SK-N-SH (cell line): ENCODE measurements around the gene RAMP3. TPM values are rescaled to one million over a fixed set of nuclear protein-coding genes. Genes with fewer than 3 reads are reported as not detected.

ENCODE experiments used
- CTCF ChIA-PET: fragments of 300-600, 350-600 bp; formaldehyde crosslinking; extraction: SDS; loops from one replicate; lab custom pipeline; 2021; lab: Yijun Ruan, JAX
- POLR2A ChIA-PET: fragments of 350-600 bp; sonication (Branson Sonifier 250); formaldehyde crosslinking; extraction: SDS; loops from one replicate; lab custom pipeline; 2020; ENCODE audit warnings: antibody characterized with exemption, inconsistent platforms; lab: Yijun Ruan, JAX
- DNase-seq: peaks from one replicate; pipeline ENCODE4 v3.0.0; 2012
- H2AFZ ChIP-seq: fragments of 200-600 bp; sonication (generic); 2 replicates; pipeline ENCODE4 v1.8.1; 2016; ENCODE audit warnings: antibody characterized with exemption, mild to moderate bottlenecking, low read depth
- H3F3A ChIP-seq: fragments of 200-600 bp; sonication (generic); replicated peaks from 2 replicates; pipeline ENCODE3; 2016; ENCODE audit warnings: antibody characterized with exemption, mild to moderate bottlenecking; ENCODE audit not compliant: insufficient read depth
- H3K27ac ChIP-seq, 2 experiments: fragments of 200-500 bp in 1 of 2; fragments of 200-600 bp in 1 of 2; sonication (Bioruptor generic) in 1 of 2; sonication (generic), shearing (Covaris generic) in 1 of 2; 2 replicates each; pipeline versions ENCODE4 v1.5.1 to v1.6.1; 2014 to 2016; ENCODE audit warnings: low read depth in 2 of 2, inconsistent platforms in 1 of 2, low read length in 1 of 2, mild to moderate bottlenecking in 1 of 2, mixed read lengths in 1 of 2
- H3K27me3 ChIP-seq: fragments of 200-600 bp; sonication (generic), shearing (Covaris generic); 2 replicates; pipeline ENCODE4 v1.6.1; 2016; ENCODE audit warnings: mixed run types; ENCODE audit not compliant: insufficient read depth
- H3K36me3 ChIP-seq, 2 experiments: fragments of 200-500 bp in 1 of 2; fragments of 200-600 bp in 1 of 2; sonication (Bioruptor generic) in 1 of 2; sonication (generic) in 1 of 2; replicated peaks in 1 of 2; 2 replicates each; pipeline versions ENCODE3 to v1.5.1; 2014 to 2016; ENCODE audit warnings: low read length in 1 of 2, mild to moderate bottlenecking in 1 of 2; ENCODE audit not compliant: insufficient read depth in 2 of 2, control insufficient read depth in 1 of 2
- H3K4me1 ChIP-seq, 2 experiments: fragments of 200-500 bp in 1 of 2; fragments of 200-600 bp in 1 of 2; sonication (Bioruptor generic) in 1 of 2; sonication (generic), shearing (Covaris generic) in 1 of 2; 2 replicates each; pipeline versions ENCODE4 v1.5.1 to v1.6.1; 2014 to 2016; ENCODE audit warnings: low read depth in 1 of 2, low read length in 1 of 2, mixed run types in 1 of 2; ENCODE audit not compliant: insufficient read depth in 2 of 2, control insufficient read depth in 1 of 2
- H3K4me2 ChIP-seq: fragments of 200-600 bp; sonication (generic), shearing (Covaris generic); 2 replicates; pipeline ENCODE4 v1.6.1; 2017; ENCODE audit warnings: mixed run types
- H3K4me3 ChIP-seq, 2 experiments: fragments of 200-500 bp in 1 of 2; fragments of 200-600 bp in 1 of 2; sonication (Bioruptor generic) in 1 of 2; sonication (generic), shearing (Covaris generic) in 1 of 2; 2 replicates each; pipeline versions ENCODE4 v1.5.1 to v1.8.1; 2014 to 2016; ENCODE audit warnings: low read depth in 2 of 2, inconsistent platforms in 1 of 2, low read length in 1 of 2, mild to moderate bottlenecking in 1 of 2, mixed read lengths in 1 of 2, moderate library complexity in 1 of 2
- H3K79me2 ChIP-seq: fragments of 200-600 bp; sonication (generic); 2 replicates; pipeline ENCODE4 v1.8.1; 2017; ENCODE audit warnings: mild to moderate bottlenecking; ENCODE audit not compliant: insufficient read depth
- H3K9ac ChIP-seq: fragments of 200-600 bp; sonication (generic); 2 replicates; pipeline ENCODE4 v1.6.1; 2017; ENCODE audit warnings: mixed run types
- H3K9me2 ChIP-seq: fragments of 200-600 bp; sonication (generic); 2 replicates; pipeline ENCODE4 v1.6.1; 2017; ENCODE audit warnings: mixed run types
- H3K9me3 ChIP-seq: fragments of 200-600 bp; sonication (generic); 2 replicates; pipeline ENCODE4 v1.6.1; 2017; ENCODE audit warnings: mixed run types, mild to moderate bottlenecking, moderate library complexity
- H4K20me1 ChIP-seq: fragments of 200-600 bp; sonication (generic); 2 replicates; pipeline ENCODE4 v1.6.1; 2017; ENCODE audit warnings: mild to moderate bottlenecking, mixed run types; ENCODE audit not compliant: insufficient read depth
- CHD2 ChIP-seq: fragments of 150-350 bp; IDR thresholded peaks from 2 replicates; pipeline ENCODE4 v1.6.1; 2018; ENCODE audit warnings: low read length; ENCODE audit not compliant: partially characterized antibody
- GABPA ChIP-seq: IDR thresholded peaks from 2 replicates; pipeline ENCODE4 v1.4.0; 2012; ENCODE audit warnings: low read depth, mild to moderate bottlenecking
- IRF3 ChIP-seq: fragments of 150-350 bp; IDR thresholded peaks from 2 replicates; pipeline ENCODE4 v1.6.1; 2016; ENCODE audit warnings: mild to moderate bottlenecking, low read depth, low read length
- NFIC ChIP-seq: IDR thresholded peaks from 2 replicates; pipeline ENCODE4 v1.4.0; 2012; ENCODE audit warnings: borderline replicate concordance
- RAD21 ChIP-seq: IDR thresholded peaks from 2 replicates; pipeline ENCODE4 v1.6.1; 2012; ENCODE audit warnings: mild to moderate bottlenecking, low read length
- RCOR1 ChIP-seq: fragments of 150-350 bp; IDR thresholded peaks from 2 replicates; pipeline ENCODE4 v1.6.1; 2017; ENCODE audit warnings: antibody characterized with exemption, low read length
- SIN3A ChIP-seq: IDR thresholded peaks from 2 replicates; pipeline ENCODE4 v1.6.1; 2012; ENCODE audit warnings: low read depth, mild to moderate bottlenecking, low read length, moderate library complexity, borderline replicate concordance
- SMC3 ChIP-seq: IDR thresholded peaks from 2 replicates; pipeline ENCODE4 v1.6.1; 2012; ENCODE audit warnings: low read depth, low read length, improper control_type of control experiment
- WGBS: methylation state at CpG from one replicate; pipeline ENCODE4 v1.1.6; 2017; ENCODE audit warnings: low lambda C conversion rate; 5-methylcytosine and 5-hydroxymethylcytosine counted together
- polyA plus RNA-seq, 3 experiments: library from polyadenylated mRNA; depleted of rRNA; stranded (reverse); fragments of >200 nt; gene quantifications; 2 replicates each; pipeline ENCODE4 v1.2.3, GENCODE V29; 2012
- TF ChIP-seq, protein P1 (sequence below): fragments of 200-600 bp; sonication (generic); IDR thresholded peaks from 2 replicates; pipeline ENCODE4 v1.6.1; 2017; ENCODE audit warnings: antibody characterized with exemption, mild to moderate bottlenecking, moderate library complexity
- TF ChIP-seq, protein P2 (sequence below): IDR thresholded peaks from 2 replicates; pipeline ENCODE4 v1.4.0; 2012; ENCODE audit warnings: low read depth, borderline replicate concordance
- TF ChIP-seq, protein P3 (sequence below): IDR thresholded peaks from 2 replicates; pipeline ENCODE4 v1.4.0; 2012; ENCODE audit warnings: low read depth, borderline replicate concordance

Gene RAMP3
- polyA plus RNA-seq, 1 of the 3 experiments (the other 2 are of a cell fraction) = not detected

GRCh38 chr7:45133877-45134276 is 23.7 kb upstream of the RAMP3 start:
- no peak for TF ChIP-seq GABPA
- H3K79me2 ChIP-seq = no peaks in the 10 kb centered on the region
- H3K9me3 ChIP-seq = no peaks in the 10 kb centered on the region
- H4K20me1 ChIP-seq = no peaks in the 10 kb centered on the region
- no peak overlapping the region for H3K27ac ChIP-seq
- no peak overlapping the region for H3K4me2 ChIP-seq
- no peak overlapping the region for H3K4me3 ChIP-seq
- ChIA-PET POLR2A (no interaction called here), CTCF (interaction anchor here (1.0 to 6.6 kb wide), 7 partner anchors 14 to 286 kb away, joined by 3 to 149 read pairs (median 11); partner anchors contain the start of gene TBRG4)
- H3K27me3 ChIP-seq = peaks cover 9% of the 10 kb centered on the region; the same call in 1 of the 2 replicates
- 76% methylated on average over 6 of the region's 7 CpGs for WGBS
- H3K36me3 ChIP-seq = no peaks in the 10 kb centered on the region
- DNase-seq = no peak
- H3K9me2 ChIP-seq = no peaks in the 10 kb centered on the region
- no peak overlapping the region for H3K9ac ChIP-seq
- no peaks in the 10 kb centered on the region for H3F3A ChIP-seq
- no peaks in the 10 kb centered on the region for H3K4me1 ChIP-seq
- no peak overlapping the region for H2AFZ ChIP-seq

GRCh38 chr7:45136106-45137060 is 21.2 kb upstream of the RAMP3 start:
- no peaks in the 10 kb centered on the region for H3K9me3 ChIP-seq
- H3K27me3 ChIP-seq = peaks cover 9% of the 10 kb centered on the region; the same call in 1 of the 2 replicates
- peak; percentile 86 for DNase-seq
- H3K9me2 ChIP-seq = no peaks in the 10 kb centered on the region
- H3K79me2 ChIP-seq = no peaks in the 10 kb centered on the region
- H4K20me1 ChIP-seq = no peaks in the 10 kb centered on the region
- H3F3A ChIP-seq = no peaks in the 10 kb centered on the region
- TF ChIP-seq IRF3 (0 out of 2 replicates have a peak, but pooled peaks have one; percentile 2), RAD21 (peak; percentile 100), SMC3 (peak; percentile 94), SIN3A (no peak), NFIC (no peak), RCOR1 (peak; percentile 33; the same call in 1 of the 2 replicates), CHD2 (peak; percentile 29)
- TF ChIP-seq, protein P1, sequence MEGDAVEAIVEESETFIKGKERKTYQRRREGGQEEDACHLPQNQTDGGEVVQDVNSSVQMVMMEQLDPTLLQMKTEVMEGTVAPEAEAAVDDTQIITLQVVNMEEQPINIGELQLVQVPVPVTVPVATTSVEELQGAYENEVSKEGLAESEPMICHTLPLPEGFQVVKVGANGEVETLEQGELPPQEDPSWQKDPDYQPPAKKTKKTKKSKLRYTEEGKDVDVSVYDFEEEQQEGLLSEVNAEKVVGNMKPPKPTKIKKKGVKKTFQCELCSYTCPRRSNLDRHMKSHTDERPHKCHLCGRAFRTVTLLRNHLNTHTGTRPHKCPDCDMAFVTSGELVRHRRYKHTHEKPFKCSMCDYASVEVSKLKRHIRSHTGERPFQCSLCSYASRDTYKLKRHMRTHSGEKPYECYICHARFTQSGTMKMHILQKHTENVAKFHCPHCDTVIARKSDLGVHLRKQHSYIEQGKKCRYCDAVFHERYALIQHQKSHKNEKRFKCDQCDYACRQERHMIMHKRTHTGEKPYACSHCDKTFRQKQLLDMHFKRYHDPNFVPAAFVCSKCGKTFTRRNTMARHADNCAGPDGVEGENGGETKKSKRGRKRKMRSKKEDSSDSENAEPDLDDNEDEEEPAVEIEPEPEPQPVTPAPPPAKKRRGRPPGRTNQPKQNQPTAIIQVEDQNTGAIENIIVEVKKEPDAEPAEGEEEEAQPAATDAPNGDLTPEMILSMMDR = peak; percentile 99
- TF ChIP-seq, protein P2, sequence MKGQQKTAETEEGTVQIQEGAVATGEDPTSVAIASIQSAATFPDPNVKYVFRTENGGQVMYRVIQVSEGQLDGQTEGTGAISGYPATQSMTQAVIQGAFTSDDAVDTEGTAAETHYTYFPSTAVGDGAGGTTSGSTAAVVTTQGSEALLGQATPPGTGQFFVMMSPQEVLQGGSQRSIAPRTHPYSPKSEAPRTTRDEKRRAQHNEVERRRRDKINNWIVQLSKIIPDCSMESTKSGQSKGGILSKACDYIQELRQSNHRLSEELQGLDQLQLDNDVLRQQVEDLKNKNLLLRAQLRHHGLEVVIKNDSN = peak; percentile 34; the same call in 1 of the 2 replicates
- TF ChIP-seq, protein P3, sequence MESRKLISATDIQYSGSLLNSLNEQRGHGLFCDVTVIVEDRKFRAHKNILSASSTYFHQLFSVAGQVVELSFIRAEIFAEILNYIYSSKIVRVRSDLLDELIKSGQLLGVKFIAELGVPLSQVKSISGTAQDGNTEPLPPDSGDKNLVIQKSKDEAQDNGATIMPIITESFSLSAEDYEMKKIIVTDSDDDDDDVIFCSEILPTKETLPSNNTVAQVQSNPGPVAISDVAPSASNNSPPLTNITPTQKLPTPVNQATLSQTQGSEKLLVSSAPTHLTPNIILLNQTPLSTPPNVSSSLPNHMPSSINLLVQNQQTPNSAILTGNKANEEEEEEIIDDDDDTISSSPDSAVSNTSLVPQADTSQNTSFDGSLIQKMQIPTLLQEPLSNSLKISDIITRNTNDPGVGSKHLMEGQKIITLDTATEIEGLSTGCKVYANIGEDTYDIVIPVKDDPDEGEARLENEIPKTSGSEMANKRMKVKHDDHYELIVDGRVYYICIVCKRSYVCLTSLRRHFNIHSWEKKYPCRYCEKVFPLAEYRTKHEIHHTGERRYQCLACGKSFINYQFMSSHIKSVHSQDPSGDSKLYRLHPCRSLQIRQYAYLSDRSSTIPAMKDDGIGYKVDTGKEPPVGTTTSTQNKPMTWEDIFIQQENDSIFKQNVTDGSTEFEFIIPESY = no peak
- CTCF ChIA-PET = interaction anchor here (0.6 to 6.6 kb wide), 104 partner anchors 8 to 936 kb away, joined by 3 to 149 read pairs (median 5); partner anchors contain the start of genes CCM2, H2AZ2, MYO1G and NACAD
- no peaks in the 10 kb centered on the region for H3K36me3 ChIP-seq
- 0 out of 2 replicates have a peak overlapping the region, but pooled peaks have one; percentile 18 for H2AFZ ChIP-seq
- H3K4me3 ChIP-seq = no peak overlapping the region; a peak in 1 of 4 replicates
- H3K27ac ChIP-seq = no peak overlapping the region
- no peaks in the 10 kb centered on the region for H3K4me1 ChIP-seq
- WGBS = 36% methylated on average over 9 of the region's 9 CpGs
- H3K4me2 ChIP-seq = no peak overlapping the region
- H3K9ac ChIP-seq = no peak overlapping the region
- POLR2A ChIA-PET = interaction anchor here (0.7 to 2.1 kb wide), 6 partner anchors 24 to 331 kb away, joined by 3 to 8 read pairs (median 4); partner anchors contain the start of genes H2AZ2 and TBRG4
